Keratinocyte (primary cell): ENCODE measurements around the gene FNDC3A.

Source experiments
- CTCF ChIP-seq, 3 experiments: IDR thresholded peaks in 1 of 3; conservative IDR thresholded peaks in 1 of 3; optimal IDR thresholded peaks in 1 of 3; 2 replicates in 2 of 3; 3 replicates in 1 of 3; pipeline versions ENCODE3 to v1.5.1; 2011; ENCODE audit warnings: low read length in 3 of 3, mild to moderate bottlenecking in 3 of 3, moderate library complexity in 2 of 3, control low read depth in 1 of 3, inconsistent platforms in 1 of 3; ENCODE audit not compliant: insufficient read depth in 2 of 3; ENCODE audit errors: extremely low read depth in 1 of 3
- EZH2 ChIP-seq: IDR thresholded peaks from one replicate; pipeline ENCODE4 v1.6.1; 2012; ENCODE audit warnings: inconsistent platforms, mild to moderate bottlenecking, low read length, moderate library complexity

- TF ChIP-seq CTCF (optimal IDR thresholded peaks at IDR 0.05 in 1 of 3, IDR thresholded peaks at IDR 0.05 in 1 of 3, conservative IDR thresholded peaks at IDR 0.05 in 1 of 3; ENCODE audit: extremely low read depth in 1 of 3, insufficient read depth in 2 of 3, low read length in 3 of 3) (no peak), EZH2 (no peak)
Measured at GRCh38 chr13:49110122-49110912, 134.6 kb downstream of the FNDC3A start.
